ENCODE measurements around the gene ANKRD37.

Gene ANKRD37, protein sequence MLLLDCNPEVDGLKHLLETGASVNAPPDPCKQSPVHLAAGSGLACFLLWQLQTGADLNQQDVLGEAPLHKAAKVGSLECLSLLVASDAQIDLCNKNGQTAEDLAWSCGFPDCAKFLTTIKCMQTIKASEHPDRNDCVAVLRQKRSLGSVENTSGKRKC

DNA sequence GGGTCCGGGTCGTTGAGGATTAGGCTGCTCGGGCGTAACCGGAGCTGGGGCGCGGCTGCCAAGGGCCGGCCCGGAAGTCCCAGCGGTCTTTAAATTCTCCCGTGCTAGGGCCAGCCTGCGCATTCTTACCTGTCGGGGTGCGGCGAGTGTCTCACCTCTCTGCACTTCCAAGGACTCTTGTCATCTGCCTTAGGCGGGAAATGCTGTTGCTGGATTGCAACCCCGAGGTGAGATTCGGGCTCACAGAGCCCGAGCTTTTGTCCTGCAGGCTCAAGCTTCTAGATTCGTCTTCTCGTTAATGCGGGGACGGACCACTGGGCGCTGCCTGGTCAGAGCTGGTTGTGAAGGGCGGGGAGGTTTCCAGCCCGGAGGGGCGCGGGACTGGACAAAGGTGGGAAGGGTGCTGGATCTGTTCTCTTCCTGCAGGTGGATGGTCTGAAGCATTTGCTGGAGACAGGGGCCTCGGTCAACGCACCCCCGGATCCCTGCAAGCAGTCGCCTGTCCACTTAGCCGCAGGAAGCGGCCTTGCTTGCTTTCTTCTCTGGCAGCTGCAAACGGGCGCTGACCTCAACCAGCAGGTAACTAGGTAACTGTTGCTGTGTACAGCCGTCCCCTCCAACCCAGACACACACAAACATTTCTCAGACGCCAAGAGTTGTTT lies at the start of gene ANKRD37:
ANKRD37 (plus strand) TSS at position 118 of the 662 bp plus-strand sequence; CDS start at position 201, 83 bp downstream.
- Histone ChIP-seq H3K9ac (ENCODE audit: low read length) (peak within 1 kb of the TSS; percentile 62), H3K9me3 (ENCODE audit: low read length) (no peaks in the 10 kb centered on the region), H3K4me1 (ENCODE audit: insufficient read depth, low read length) (peaks cover 9% of the 10 kb centered on the region), H3K27ac (ENCODE audit: low read depth, low read length) (peak within 1 kb of the TSS; percentile 95), H3K4me3 (ENCODE audit: low read depth in 1 of 2, low read length in 2 of 2) (peak within 1 kb of the TSS; percentile 67 to 91), H3K36me3 (ENCODE audit: insufficient read depth, low read length) (peaks cover 31% of the 10 kb centered on the region), H3K27me3 (ENCODE audit: control insufficient read depth in 1 of 2, insufficient read depth in 2 of 2, low read length in 2 of 2) (no peaks in the 10 kb centered on the region)

DNA sequence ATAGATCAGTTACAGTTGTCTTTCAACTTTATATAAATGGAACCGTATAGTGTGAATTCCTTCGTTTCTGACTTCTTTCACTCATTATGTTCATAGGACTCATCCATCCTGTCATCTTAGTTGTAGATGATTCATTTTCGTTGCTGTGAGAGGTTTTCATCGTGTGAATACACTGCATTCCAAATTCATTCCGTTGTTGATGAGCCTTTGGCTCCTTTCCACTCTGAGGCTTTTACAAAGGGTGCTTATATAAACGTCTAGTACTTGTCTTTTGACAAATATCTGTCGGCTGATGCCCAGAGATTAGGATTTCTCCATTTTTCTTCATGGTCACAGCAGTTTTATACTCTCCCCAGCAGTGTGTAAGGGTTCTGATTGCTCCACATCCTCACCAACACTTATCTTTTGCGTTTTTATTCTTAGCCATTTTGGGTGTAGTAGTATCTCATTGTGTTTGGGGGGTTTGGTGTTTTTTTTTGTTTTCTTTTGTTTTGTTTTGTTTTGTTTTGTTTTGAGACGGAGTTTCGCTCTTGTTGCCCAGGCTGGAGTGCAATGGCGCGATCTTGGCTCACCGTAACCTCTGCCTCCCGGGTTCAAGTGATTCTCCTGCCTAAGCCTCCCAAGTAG lies 49.6 kb upstream of the ANKRD37 start:
- no peak overlapping the region for H3K9ac ChIP-seq (ENCODE audit: low read length)
- H3K9me3 ChIP-seq (ENCODE audit: low read length): no peaks in the 10 kb centered on the region
- peaks cover 6% of the 10 kb centered on the region for H3K36me3 ChIP-seq (ENCODE audit: insufficient read depth, low read length)
- H3K4me1 ChIP-seq (ENCODE audit: insufficient read depth, low read length): peaks cover 22% of the 10 kb centered on the region
- no peaks in the 10 kb centered on the region for H3K27me3 ChIP-seq (ENCODE audit: control insufficient read depth in 1 of 2, insufficient read depth in 2 of 2, low read length in 2 of 2)
- H3K27ac ChIP-seq (ENCODE audit: low read depth, low read length): no peak overlapping the region
- no peak overlapping the region for H3K4me3 ChIP-seq (ENCODE audit: low read depth in 1 of 2, low read length in 2 of 2)

DNA sequence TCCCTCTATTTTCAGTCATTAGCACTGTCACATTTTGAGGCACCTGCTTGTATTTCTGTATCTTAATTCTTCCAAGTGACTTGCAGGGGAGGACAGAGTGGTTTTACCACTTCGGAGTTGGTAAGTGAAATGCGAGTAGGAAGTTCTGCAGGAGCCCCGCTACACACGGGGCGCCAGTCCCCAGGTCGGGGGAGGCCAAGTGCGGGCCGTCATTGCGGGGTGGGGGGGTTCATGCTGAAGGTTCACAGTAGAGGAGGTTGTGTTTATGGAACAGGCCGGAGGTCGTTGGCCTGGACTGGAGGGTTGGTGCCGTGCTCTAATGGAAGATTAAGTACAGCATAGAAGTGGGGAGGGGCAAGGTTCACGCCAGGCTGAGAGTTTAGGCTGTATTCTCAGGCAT lies 45.0 kb upstream of the ANKRD37 start:
- no peak overlapping the region for H3K9ac ChIP-seq (ENCODE audit: low read length)
- peaks cover 14% of the 10 kb centered on the region for H3K36me3 ChIP-seq (ENCODE audit: insufficient read depth, low read length)
- H3K4me3 ChIP-seq (ENCODE audit: low read depth in 1 of 2, low read length in 2 of 2): no peak overlapping the region
- H3K9me3 ChIP-seq (ENCODE audit: low read length): no peaks in the 10 kb centered on the region
- H3K27me3 ChIP-seq (ENCODE audit: control insufficient read depth in 1 of 2, insufficient read depth in 2 of 2, low read length in 2 of 2): no peaks in the 10 kb centered on the region
- H3K4me1 ChIP-seq (ENCODE audit: insufficient read depth, low read length): no peaks in the 10 kb centered on the region
- H3K27ac ChIP-seq (ENCODE audit: low read depth, low read length): no peak overlapping the region

DNA sequence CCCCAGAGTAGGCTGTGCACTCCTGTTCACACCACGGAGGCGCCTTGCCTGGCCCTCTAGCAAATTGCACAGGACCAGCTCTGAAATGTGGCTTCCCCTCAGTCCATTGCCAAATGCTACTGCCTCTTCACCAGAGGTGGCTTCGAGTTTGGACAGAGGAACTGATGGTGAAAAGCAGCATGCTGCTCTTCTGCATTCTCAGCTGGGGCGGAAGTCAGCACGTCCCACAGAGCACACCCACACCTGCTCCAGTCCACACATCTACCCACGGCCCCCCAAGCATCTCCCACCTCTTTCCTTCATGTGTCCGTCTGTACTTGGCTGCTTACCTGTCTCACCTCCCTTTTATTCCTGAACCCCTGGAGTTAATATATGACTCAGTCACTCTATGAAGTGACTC lies 44.4 kb upstream of the ANKRD37 start:
- H3K27ac ChIP-seq (ENCODE audit: low read depth, low read length): no peak overlapping the region
- H3K27me3 ChIP-seq (ENCODE audit: control insufficient read depth in 1 of 2, insufficient read depth in 2 of 2, low read length in 2 of 2): no peaks in the 10 kb centered on the region
- H3K4me3 ChIP-seq (ENCODE audit: low read depth in 1 of 2, low read length in 2 of 2): no peak overlapping the region
- H3K36me3 ChIP-seq (ENCODE audit: insufficient read depth, low read length): peaks cover 14% of the 10 kb centered on the region
- H3K9ac ChIP-seq (ENCODE audit: low read length): no peak overlapping the region
- no peaks in the 10 kb centered on the region for H3K4me1 ChIP-seq (ENCODE audit: insufficient read depth, low read length)
- H3K9me3 ChIP-seq (ENCODE audit: low read length): no peaks in the 10 kb centered on the region

DNA sequence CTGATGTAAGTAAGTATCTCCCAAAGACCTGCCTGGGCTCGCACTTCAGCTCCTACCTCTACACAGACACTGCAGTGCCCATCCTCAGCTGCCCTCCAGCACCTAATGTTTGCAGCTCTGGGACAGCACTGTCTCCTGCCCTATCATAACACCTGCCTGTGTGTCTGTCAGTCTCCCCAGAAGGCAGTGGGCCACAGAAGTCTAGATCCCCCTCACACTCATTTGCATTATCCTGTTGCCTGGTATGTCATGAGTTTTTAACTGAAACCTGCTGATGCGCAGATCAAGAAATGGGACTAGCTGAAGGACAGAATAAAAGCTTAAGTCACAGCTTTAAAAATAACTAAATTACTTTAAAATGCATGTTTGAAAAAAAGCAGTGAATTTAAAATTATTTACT lies 43.9 kb upstream of the ANKRD37 start:
- H3K4me1 ChIP-seq (ENCODE audit: insufficient read depth, low read length): no peaks in the 10 kb centered on the region
- no peak overlapping the region for H3K27ac ChIP-seq (ENCODE audit: low read depth, low read length)
- no peaks in the 10 kb centered on the region for H3K9me3 ChIP-seq (ENCODE audit: low read length)
- no peak overlapping the region for H3K4me3 ChIP-seq (ENCODE audit: low read depth in 1 of 2, low read length in 2 of 2)
- H3K36me3 ChIP-seq (ENCODE audit: insufficient read depth, low read length): peaks cover 14% of the 10 kb centered on the region
- no peaks in the 10 kb centered on the region for H3K27me3 ChIP-seq (ENCODE audit: control insufficient read depth in 1 of 2, insufficient read depth in 2 of 2, low read length in 2 of 2)
- no peak overlapping the region for H3K9ac ChIP-seq (ENCODE audit: low read length)

DNA sequence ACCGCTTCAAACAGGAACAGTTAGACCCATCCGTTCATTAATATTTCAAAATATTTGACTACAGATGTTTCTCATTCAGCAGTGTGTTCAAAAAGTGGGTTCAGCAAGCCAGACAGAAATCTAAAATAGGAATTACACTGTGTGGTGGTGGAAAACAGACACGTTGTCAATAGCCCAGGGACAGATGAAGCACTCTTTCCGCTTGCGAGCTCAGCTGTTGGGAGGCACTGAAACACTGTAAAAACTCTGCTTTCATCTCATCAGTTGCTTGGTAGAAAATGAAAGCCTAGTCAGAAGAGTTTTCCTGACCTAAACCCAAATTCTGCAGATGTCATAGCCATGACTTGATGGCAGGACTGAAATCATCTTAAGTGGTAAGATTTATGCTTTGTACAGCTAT lies 39.4 kb upstream of the ANKRD37 start:
- Histone ChIP-seq H3K9ac (ENCODE audit: low read length) (no peak overlapping the region), H3K4me1 (ENCODE audit: insufficient read depth, low read length) (no peaks in the 10 kb centered on the region), H3K9me3 (ENCODE audit: low read length) (no peaks in the 10 kb centered on the region), H3K27ac (ENCODE audit: low read depth, low read length) (no peak overlapping the region), H3K36me3 (ENCODE audit: insufficient read depth, low read length) (peaks cover 8% of the 10 kb centered on the region), H3K27me3 (ENCODE audit: control insufficient read depth in 1 of 2, insufficient read depth in 2 of 2, low read length in 2 of 2) (no peaks in the 10 kb centered on the region), H3K4me3 (ENCODE audit: low read depth in 1 of 2, low read length in 2 of 2) (no peak overlapping the region)

DNA sequence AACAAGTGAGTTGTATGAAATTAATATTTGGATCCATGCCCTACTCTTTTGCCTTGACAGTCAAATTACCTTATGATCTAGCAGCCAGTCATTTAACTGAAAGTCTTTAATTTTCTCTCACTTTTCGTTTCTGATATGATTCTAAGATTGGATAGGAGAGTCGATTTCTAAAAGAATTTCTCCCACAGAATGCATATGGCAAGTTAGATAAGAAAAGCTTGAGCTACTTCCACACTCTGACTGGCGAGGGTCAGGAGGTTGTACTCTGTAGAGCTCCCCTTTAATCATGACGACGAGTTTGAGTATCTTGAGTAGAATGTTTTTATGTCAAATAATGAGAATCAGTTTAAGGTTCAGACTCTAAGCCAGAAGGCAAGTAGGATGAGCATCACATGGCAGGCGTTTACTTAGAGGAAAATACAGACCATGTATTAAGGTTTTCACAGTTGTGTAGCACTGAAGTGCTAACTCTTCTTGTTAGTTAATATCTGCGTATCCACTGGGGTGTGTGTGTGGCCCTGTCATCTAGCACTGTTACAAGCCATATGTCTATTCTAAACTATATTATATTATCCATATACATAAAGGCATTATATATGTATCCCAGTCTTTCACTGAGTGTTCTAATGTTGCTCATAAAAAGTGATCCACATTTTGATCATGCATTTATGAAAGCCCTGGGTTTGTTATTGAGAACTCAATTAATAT lies 38.8 kb upstream of the ANKRD37 start:
- no peak overlapping the region for H3K4me3 ChIP-seq (ENCODE audit: low read depth in 1 of 2, low read length in 2 of 2)
- no peaks in the 10 kb centered on the region for H3K4me1 ChIP-seq (ENCODE audit: insufficient read depth, low read length)
- H3K36me3 ChIP-seq (ENCODE audit: insufficient read depth, low read length): peaks cover 3% of the 10 kb centered on the region
- H3K9ac ChIP-seq (ENCODE audit: low read length): no peak overlapping the region
- H3K9me3 ChIP-seq (ENCODE audit: low read length): no peaks in the 10 kb centered on the region
- no peaks in the 10 kb centered on the region for H3K27me3 ChIP-seq (ENCODE audit: control insufficient read depth in 1 of 2, insufficient read depth in 2 of 2, low read length in 2 of 2)
- H3K27ac ChIP-seq (ENCODE audit: low read depth, low read length): no peak overlapping the region

DNA sequence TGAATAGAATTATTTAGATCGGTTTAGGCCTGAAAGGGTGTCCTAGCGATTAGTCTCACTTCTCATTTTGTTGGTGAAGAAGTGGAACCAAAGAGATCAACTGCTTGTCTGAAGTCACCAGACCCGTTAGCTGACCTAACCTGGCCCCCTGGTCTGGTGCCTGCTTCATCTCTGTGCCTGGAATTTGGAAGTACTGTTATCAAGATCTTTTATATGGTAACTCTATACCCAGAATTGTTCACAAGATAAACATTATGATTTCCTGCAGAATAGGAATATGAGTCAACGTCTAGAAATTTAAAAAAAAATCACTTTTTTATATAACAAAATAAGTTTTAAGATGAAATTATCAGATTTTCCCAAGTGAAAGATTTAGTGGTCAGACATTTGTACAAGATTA lies 38.1 kb upstream of the ANKRD37 start:
- H3K27me3 ChIP-seq (ENCODE audit: control insufficient read depth in 1 of 2, insufficient read depth in 2 of 2, low read length in 2 of 2): no peaks in the 10 kb centered on the region

DNA sequence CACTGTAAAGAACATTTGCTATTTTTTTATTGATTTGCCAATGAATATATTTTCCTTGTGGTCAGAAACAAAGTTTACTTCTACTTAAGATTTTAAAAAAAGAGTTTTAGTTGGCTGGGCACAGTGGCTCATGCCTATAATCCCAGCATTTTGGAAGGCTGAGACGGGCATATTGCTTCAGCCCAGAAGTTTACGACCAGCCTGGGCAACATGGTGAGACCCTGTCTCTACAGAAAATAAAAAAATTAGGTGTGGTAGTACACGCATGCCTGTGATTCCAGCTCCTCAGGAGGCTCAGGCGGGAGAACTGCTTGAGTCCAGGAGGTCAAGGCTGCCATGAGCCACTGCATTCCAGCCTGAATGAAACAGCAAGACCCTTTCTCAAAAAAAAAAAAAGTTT lies 37.7 kb upstream of the ANKRD37 start:
- Histone ChIP-seq H3K4me3 (ENCODE audit: low read depth in 1 of 2, low read length in 2 of 2) (no peak overlapping the region), H3K27ac (ENCODE audit: low read depth, low read length) (no peak overlapping the region), H3K9me3 (ENCODE audit: low read length) (no peaks in the 10 kb centered on the region), H3K36me3 (ENCODE audit: insufficient read depth, low read length) (peaks cover 3% of the 10 kb centered on the region), H3K27me3 (ENCODE audit: control insufficient read depth in 1 of 2, insufficient read depth in 2 of 2, low read length in 2 of 2) (no peaks in the 10 kb centered on the region), H3K4me1 (ENCODE audit: insufficient read depth, low read length) (no peaks in the 10 kb centered on the region), H3K9ac (ENCODE audit: low read length) (no peak overlapping the region)

More for the DNA sequence above, 38.1 kb upstream of the ANKRD37 start:
- H3K4me1 ChIP-seq (ENCODE audit: insufficient read depth, low read length): no peaks in the 10 kb centered on the region
- H3K27ac ChIP-seq (ENCODE audit: low read depth, low read length): no peak overlapping the region
- no peak overlapping the region for H3K4me3 ChIP-seq (ENCODE audit: low read depth in 1 of 2, low read length in 2 of 2)
- H3K36me3 ChIP-seq (ENCODE audit: insufficient read depth, low read length): peaks cover 3% of the 10 kb centered on the region
- H3K9me3 ChIP-seq (ENCODE audit: low read length): no peaks in the 10 kb centered on the region
- H3K9ac ChIP-seq (ENCODE audit: low read length): no peak overlapping the region

DNA sequence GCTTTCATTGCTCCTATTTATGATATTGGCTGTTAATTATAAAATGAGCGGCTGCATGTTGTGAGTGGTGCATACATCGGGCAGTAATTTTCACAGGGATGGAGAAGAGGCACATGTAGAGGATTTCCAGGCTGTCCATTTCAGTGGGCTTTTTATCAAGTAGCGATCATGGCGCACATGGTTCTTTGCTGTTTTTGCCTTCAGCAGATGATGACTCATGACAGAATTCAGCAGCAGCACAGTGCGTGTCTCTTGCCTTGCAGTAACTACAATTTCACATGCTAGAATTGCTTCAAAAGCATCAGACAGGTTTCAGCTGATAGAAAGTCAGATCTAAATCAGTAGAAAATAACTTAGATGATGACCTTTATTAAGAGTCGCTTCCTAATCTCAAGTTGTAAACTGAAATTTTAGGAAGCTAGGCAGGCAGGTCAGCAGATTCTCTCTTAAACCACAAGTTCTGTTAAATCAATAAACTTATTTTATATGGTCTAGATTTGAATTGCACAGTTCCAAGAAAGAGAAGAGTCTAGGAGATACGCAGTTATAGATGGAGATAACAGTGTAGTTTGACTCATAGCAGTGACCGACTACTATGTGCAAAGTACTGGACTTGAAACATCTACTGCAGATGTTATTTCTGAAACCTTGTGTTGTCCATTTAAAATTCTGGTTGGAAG lies 36.7 kb upstream of the ANKRD37 start:
- H3K27ac ChIP-seq (ENCODE audit: low read depth, low read length): no peak overlapping the region
- H3K9ac ChIP-seq (ENCODE audit: low read length): no peak overlapping the region
- no peak overlapping the region for H3K4me3 ChIP-seq (ENCODE audit: low read depth in 1 of 2, low read length in 2 of 2)
- H3K4me1 ChIP-seq (ENCODE audit: insufficient read depth, low read length): no peaks in the 10 kb centered on the region
- no peaks in the 10 kb centered on the region for H3K27me3 ChIP-seq (ENCODE audit: control insufficient read depth in 1 of 2, insufficient read depth in 2 of 2, low read length in 2 of 2)
- no peaks in the 10 kb centered on the region for H3K9me3 ChIP-seq (ENCODE audit: low read length)
- no peaks in the 10 kb centered on the region for H3K36me3 ChIP-seq (ENCODE audit: insufficient read depth, low read length)

DNA sequence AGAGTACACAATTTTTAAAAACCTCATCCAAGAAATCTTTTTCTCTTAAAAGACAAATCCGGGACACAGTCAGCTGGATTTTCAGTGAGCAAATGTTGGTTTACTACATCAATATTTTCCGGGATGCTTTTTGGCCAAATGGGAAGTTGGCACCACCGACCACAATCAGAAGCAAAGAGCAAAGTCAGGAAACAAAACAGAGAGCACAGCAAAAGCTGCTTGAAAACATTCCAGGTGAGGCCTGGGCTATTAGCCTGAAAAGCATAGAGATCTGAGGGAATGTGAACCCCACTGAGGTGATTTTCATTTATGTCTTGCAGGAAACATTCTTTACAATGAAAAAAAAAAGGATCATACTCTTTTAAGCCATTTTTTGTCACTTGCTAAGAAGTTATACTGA lies 34.8 kb upstream of the ANKRD37 start:
- H3K4me1 ChIP-seq (ENCODE audit: insufficient read depth, low read length): no peaks in the 10 kb centered on the region
- no peak overlapping the region for H3K27ac ChIP-seq (ENCODE audit: low read depth, low read length)
- no peak overlapping the region for H3K9ac ChIP-seq (ENCODE audit: low read length)
- H3K4me3 ChIP-seq (ENCODE audit: low read depth in 1 of 2, low read length in 2 of 2): no peak overlapping the region
- no peaks in the 10 kb centered on the region for H3K27me3 ChIP-seq (ENCODE audit: control insufficient read depth in 1 of 2, insufficient read depth in 2 of 2, low read length in 2 of 2)
- H3K9me3 ChIP-seq (ENCODE audit: low read length): no peaks in the 10 kb centered on the region
- no peaks in the 10 kb centered on the region for H3K36me3 ChIP-seq (ENCODE audit: insufficient read depth, low read length)

Data from muscle layer of colon (tissue), 2 donors.